GM18870 (cell line): ENCODE measurements around the gene LRIT2.
A peak's percentile ranks its signal among the peaks of the same experiment; 100 is the strongest.
"Not testable (repeated sequence)": the region's sequence is repeated elsewhere in the genome, so short reads cannot be mapped to it uniquely, and the experiment has no call there.

Experiments used
- ATAC-seq: cut with Tn5 transposase; IDR thresholded peaks from one replicate; pipeline ENCODE4 v1.9.1; 2021; ENCODE audit warnings: moderate library complexity; ENCODE audit not compliant: unreplicated experiment

Gene LRIT2

GRCh38 chr10:84185526-84186175 is 39.7 kb downstream of the LRIT2 start:
- ATAC-seq: no peak

- no peak for ATAC-seq
Observed at GRCh38 chr10:84184517-84184916, 40.8 kb downstream of the LRIT2 start.

- ATAC-seq: no peak
Observed at GRCh38 chr10:84181631-84182030, 43.7 kb downstream of the LRIT2 start.

- not testable (repeated sequence) for ATAC-seq
Observed at GRCh38 chr10:84180386-84180785, 45.0 kb downstream of the LRIT2 start.

GRCh38 chr10:84179059-84179710 is 46.2 kb downstream of the LRIT2 start:
- peak; percentile 93 for ATAC-seq

GRCh38 chr10:84178160-84178609 is 47.2 kb downstream of the LRIT2 start:
- ATAC-seq: no peak

- ATAC-seq: no peak
Observed at GRCh38 chr10:84177541-84178141, 47.7 kb downstream of the LRIT2 start.

- ATAC-seq: no peak
Observed at GRCh38 chr10:84176836-84177474, 48.4 kb downstream of the LRIT2 start.

GRCh38 chr10:84176351-84176750 is 49.0 kb downstream of the LRIT2 start:
- no peak for ATAC-seq

GRCh38 chr10:84175436-84175835 is 49.9 kb downstream of the LRIT2 start:
- no peak for ATAC-seq

- ATAC-seq: peak; percentile 42
Observed at GRCh38 chr10:84173501-84173929, 51.8 kb downstream of the LRIT2 start, which contains the start of gene GPR15LG. GPR15LG (plus strand) TSS chr10:84173801; CDS start chr10:84173852, 51 bp downstream.

GRCh38 chr10:84172467-84173356 is 52.6 kb downstream of the LRIT2 start:
- peak; percentile 46 for ATAC-seq

- peak; percentile 32 for ATAC-seq
Observed at GRCh38 chr10:84171700-84172466, 53.5 kb downstream of the LRIT2 start.

- not testable (repeated sequence) for ATAC-seq
Observed at GRCh38 chr10:84171237-84171636, 54.1 kb downstream of the LRIT2 start.
